Fibroblast of the conjunctiva (primary cell): ENCODE results near the gene MFGE8.

Experiments used
- DNase-seq: peaks from one replicate; pipeline ENCODE4 v3.0.0-alpha.2; 2010; ENCODE audit warnings: low read depth

Gene MFGE8

DNA sequence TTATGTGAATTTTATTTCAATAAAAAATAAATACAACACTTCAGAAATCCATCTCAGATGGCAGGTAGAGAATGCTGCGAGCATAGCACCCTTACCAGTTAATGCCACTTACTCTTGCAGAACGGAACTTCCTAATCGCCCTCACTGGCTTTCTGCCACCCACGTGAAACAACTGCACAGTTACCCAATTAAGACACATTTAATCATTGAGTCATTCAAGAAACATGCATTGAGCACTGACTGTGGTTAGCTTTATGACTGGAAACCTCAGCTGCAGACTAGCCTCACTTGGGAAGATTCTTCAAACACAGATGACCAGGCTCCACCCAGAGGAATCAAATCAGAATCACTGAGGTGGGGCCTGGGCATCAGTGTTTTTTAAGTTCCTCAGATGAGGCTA, 5.6 kb upstream of the MFGE8 start:
- DNase-seq, result peak; percentile 89

DNA sequence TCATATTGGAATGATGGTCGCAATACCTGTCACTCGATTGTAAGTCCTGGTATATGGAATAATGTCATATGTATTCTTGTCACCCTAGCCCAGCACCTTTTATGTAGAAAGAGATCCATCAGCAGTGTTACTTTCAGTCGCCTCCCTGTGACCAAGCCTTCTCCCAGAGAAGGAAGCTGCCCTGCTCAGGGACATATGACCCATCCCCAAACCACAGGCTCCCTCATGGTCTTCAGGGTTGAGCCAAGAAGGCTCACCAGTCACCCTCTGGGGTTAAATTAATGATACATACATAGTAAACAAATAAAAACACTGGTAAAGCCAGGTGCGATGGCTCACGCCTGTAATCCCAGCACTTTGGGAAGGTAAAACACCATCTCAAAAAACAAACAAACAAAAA, 4.6 kb upstream of the MFGE8 start:
- no peak for DNase-seq

- no peak for DNase-seq
These were observed 2.2 kb upstream of the MFGE8 start for GRCh38 chr15:88915354-88915753.

DNA sequence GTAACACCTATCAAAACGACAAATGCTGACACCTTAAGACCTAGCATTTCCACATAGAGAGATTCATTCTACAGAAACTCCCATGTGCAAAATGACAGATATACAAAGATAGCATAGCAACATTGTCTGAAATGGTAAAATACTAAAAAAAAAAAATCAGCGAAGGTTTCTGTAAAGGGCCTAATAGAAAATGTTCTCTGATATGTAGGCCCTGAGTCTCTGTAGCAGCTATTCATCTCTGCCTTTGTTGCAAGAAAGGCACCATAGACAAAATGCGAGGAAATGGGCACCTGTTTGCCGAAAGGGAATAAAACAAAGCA, 631 bp upstream of the MFGE8 start:
- DNase-seq, result no peak

- DNase-seq, result no peak
These were observed 668 bp downstream of the MFGE8 start for GRCh38 chr15:88912500-88912921.

- DNase-seq, result no peak
These were observed 1.4 kb downstream of the MFGE8 start for GRCh38 chr15:88911766-88912118.

DNA sequence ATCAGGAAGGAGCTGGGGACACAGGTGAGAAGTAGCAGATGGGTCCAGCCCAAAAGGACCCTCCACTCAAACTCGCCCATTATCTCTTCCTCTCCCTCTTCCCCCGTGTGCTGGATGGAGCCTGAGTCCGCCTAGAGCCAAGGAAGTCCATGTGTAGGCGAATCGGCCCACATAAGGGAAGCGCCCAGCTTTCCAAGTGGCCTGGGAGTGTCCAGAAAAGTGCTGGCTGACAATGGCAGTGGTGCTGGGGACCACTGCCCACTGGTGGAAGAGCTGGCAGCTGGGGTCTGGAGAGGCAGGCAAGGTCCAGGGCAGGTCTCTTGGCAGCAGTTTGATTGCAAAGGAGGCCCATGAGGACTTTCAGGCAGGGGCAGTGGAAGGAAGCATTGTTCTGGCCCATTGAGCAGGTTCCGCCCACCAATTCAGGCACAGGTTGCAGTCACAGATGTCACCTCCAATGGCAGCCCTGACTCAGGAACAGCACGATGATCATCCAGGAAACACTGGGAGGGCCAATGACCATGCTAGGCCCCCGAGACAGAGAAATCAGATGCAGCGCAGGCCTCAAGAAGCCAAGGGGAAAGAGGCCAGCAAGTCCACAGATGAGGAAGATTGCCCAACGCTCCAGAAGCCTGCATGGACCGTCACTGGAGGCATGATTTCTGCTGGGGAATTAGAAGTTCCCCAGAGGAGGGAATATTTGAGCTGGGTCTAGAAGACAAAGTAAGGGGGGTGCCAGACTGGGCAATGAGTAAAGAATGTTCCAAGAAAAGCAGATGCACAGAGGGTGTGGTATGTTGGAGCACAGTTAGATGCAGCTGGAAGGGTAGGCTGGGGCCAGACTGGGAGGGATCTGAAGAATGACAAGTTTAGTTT, 3.0 kb downstream of the MFGE8 start:
- DNase-seq, result peak; percentile 45

DNA sequence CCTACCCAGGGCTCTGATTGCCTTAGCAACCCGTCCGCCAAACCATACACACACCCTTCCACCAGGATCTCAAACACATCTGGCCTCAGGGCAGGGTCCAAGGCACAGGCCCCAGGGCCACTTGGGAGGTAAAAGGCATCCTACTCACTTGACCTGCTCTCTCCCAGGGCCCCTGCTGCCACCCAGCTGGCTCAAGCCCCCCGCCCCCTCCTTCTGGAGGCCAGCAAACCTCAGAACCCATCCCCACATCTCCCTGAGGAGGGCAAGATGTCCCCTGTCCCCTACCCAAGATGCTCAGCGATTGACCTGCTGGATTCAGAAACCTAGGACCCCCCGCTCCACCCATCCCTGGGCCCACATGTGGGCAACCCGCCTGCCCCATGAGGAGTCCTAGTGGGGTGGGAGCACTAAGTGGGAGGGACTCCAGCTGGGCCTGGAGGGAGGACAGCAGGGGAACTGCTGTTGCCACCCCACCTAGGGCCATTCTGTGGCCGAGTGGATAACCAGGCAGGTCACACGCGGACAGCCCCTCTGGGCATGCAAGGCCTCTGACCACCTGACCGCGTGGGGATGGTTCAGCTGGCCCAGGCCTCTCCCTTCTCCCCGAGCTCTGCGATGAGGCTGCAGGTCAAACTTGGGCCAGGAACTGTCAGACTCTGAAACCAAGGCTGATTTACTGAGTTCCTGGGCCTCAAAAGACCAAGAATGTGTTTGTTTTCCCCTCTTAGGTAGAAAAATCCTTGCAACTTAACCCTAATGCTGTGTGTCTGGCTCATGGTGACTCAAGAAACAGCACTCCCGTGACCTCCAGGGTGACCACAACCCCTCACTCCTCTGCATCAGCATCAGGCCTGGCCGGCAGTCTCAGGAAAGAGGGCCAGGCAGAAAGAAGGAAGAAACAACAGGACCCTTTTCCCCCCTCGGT, 4.2 kb downstream of the MFGE8 start:
- no peak for DNase-seq

DNA sequence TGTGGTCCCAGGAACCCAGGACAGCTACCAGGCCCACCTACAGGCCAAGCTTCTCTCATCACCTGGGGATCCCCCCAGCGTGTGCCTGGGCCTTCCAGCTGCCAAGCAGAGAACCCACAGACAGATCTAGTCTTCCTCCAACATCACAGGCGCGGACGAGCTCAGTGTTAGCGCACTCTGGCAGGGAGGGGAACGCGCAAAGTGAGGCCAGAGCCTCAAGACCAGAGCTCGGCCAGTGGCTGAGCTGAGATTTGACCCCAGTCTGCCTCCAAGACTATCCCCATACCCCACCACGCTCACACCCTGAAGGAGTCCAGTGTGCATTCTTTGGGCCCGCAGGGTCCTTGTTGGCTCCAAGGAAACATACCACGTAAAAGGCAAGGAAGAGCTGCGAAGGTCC, 5.1 kb downstream of the MFGE8 start:
- no peak for DNase-seq

GRCh38 chr15:88907111-88907510, 6.1 kb downstream of the MFGE8 start:
- no peak for DNase-seq

DNA sequence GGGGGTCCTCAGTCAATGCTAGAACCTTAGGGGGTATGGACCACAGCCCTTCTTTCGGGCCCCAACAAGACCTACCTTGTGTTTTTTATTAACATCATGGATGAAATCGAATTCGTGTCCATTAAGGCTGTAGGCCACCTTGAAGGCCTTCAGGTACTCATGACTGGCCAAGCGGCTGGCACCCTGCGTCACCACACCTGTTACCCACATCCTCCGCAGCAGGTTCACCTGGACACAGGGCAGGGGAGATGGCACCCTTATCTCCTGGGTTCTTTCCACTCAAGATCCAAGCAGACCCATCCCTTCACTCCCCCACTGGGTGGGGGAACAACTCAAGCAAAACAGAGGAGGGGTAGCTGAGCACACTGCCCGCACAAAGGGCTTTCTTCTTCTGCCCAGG, 6.6 kb downstream of the MFGE8 start:
- DNase-seq, result no peak

DNA sequence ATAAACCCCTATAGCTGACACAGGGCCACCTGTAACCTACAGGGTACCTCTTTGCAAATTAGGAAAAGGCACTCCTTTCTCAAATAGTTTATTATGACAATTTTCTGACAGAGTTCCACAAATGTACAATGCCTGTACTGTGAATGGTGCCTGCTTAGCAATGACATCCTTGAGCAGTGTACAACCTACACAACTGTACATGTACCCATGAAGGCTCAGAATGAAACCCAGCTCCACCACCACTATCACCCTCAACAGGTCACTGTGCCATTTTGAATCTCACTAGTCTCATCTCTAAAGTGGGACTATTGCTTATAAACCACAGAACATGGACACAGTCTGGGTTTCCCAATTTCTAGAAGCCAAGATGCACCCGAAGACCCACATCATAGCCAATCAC, 7.0 kb downstream of the MFGE8 start:
- DNase-seq, result no peak

GRCh38 chr15:88905576-88905975, 7.6 kb downstream of the MFGE8 start:
- no peak for DNase-seq

DNA sequence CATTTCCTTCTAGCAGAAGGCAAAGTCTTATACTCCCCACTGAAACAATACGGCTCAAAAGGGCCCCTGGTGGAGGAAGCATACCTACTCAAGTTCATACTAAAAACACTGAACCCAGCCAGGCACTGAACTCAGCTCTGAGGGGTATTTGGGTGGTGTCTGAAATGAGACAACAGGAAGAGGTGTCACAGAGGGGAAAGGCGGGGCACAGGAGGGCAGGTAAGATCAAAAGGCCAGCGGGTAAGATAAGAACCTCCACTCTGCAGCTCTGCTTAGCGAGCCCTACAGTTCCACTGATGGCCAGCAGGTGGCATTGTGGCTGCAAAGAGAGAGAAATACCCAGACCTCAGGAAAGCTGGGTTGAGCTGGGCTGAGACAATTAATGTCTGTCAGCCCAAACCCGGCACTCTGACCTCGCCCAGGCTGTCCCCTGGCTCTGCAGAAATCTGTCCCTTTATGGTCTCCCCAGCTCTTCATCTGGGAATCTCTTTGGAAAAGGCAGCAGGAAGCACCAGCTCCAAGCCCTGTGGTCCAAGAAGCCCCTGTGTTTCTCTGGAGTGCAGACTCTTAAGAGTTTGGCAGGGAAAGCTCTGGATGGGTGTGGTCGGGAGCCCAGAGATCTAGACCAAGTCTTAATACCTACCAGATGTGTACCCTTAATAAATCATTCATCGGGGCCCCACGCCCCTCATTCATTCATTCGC, 8.4 kb downstream of the MFGE8 start:
- DNase-seq, result peak; percentile 64

GRCh38 chr15:88904257-88904623, 8.9 kb downstream of the MFGE8 start:
- DNase-seq, result no peak

DNA sequence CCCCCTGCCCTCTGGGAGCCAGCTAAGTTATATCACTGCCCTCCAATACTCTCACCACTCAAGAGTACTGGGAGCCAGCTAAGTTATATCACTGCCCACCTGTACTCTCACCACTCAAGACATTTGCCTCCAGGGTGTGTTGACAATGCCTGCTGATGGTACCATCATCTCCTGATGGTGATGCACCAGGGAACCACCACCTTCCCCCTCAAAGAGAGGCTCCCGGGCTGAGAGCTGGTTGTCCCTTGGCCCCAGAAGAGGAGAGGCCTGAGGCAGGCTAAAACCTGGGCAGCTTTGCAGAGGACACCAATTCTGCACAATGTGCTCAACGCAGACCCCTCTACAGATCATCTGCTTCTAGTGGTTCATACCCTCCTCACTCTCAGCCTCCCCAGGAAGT, 10.3 kb downstream of the MFGE8 start:
- no peak for DNase-seq

DNA sequence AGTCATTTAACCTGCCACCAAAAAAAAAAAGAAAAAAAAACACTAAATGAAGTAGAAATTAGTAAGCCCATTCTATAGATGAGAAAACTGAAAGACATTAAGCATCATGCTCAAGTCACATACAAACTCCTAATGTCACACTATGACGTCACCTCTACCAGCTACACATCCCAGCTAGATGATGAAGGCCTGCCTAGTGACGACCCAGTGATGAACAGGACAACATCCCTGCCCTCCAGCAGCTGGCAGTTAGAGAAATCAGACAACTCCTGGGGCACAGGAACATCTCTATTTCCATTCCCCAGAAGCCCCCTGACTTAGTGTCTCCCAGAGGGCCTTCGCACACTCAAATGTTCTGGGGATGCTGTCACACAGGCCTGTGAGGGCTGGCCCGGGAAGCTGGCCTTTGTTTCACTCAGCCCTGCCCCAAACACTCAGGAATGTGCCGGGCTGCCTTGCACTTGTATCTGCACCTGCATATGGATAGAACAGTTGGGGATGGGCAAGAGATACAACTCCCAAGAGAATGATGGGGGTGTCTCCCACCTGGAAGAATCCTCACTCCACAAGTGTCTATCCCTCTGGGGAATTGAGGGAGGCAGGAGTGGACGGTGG, 10.9 kb downstream of the MFGE8 start:
- DNase-seq, result no peak

- DNase-seq, result no peak
These were observed 11.5 kb downstream of the MFGE8 start for GRCh38 chr15:88901508-88902220.

- no peak for DNase-seq
These were observed 12.2 kb downstream of the MFGE8 start for GRCh38 chr15:88900982-88901418.

- DNase-seq, result no peak
These were observed 12.7 kb downstream of the MFGE8 start for GRCh38 chr15:88900309-88900981.

GRCh38 chr15:88899251-88899650, 13.9 kb downstream of the MFGE8 start:
- DNase-seq, result no peak
